A673 (cell line): ENCODE measurements around the gene ZNF480. TPM values are rescaled to one million over a fixed set of nuclear protein-coding genes. Genes with fewer than 3 reads are reported as not detected.

Experiments used
- BruUV-seq: library from RNA; stranded (reverse); fragments of 400-500 nt; replicated peaks from 2 replicates; lab custom pipeline; 2021; lab: Mats Ljungman, UMichigan
- CTCF ChIA-PET: fragments of 300-600 bp; sonication (Branson Sonifier 250); formaldehyde crosslinking; loops from one replicate; lab custom pipeline; 2022; ENCODE audit warnings: antibody characterized with exemption; lab: Charles Lee
- POLR2A ChIA-PET: fragments of 300-600 bp; sonication (Branson Sonifier 250); formaldehyde crosslinking; loops from one replicate; lab custom pipeline; 2022; ENCODE audit warnings: antibody characterized with exemption; ENCODE audit not compliant: low non-redundant PET; lab: Charles Lee
- DNase-seq: peaks from one replicate; pipeline ENCODE4 v3.0.0-alpha.2; 2015; ENCODE audit warnings: low spot score
- H3K27ac ChIP-seq: fragments of 200-600 bp; sonication (generic); 2 replicates; pipeline ENCODE4 v1.5.1; 2016; ENCODE audit warnings: mixed run types, low read depth, mild to moderate bottlenecking, mixed read lengths, antibody characterized with exemption, low read length; ENCODE audit not compliant: poor library complexity, severe bottlenecking
- H3K27me3 ChIP-seq: fragments of 200-600 bp; sonication (generic); replicated peaks from 2 replicates; pipeline ENCODE4 v1.6.1; 2017; ENCODE audit warnings: mixed run types, low read depth, mild to moderate bottlenecking, mixed read lengths, antibody characterized with exemption, low read length; ENCODE audit not compliant: insufficient read depth, poor library complexity
- H3K36me3 ChIP-seq: fragments of 200-600 bp; sonication (generic); 2 replicates; pipeline ENCODE4 v1.6.1; 2016; ENCODE audit warnings: mixed run types, mild to moderate bottlenecking, mixed read lengths, antibody characterized with exemption, low read length; ENCODE audit not compliant: insufficient read depth, poor library complexity, severe bottlenecking
- H3K4me1 ChIP-seq: fragments of 200-600 bp; sonication (generic); 2 replicates; pipeline ENCODE4 v1.6.1; 2017; ENCODE audit warnings: mixed run types, mild to moderate bottlenecking, mixed read lengths, antibody characterized with exemption, low read length; ENCODE audit not compliant: insufficient read depth, poor library complexity, severe bottlenecking
- H3K4me3 ChIP-seq: fragments of 200-600 bp; sonication (generic); 2 replicates; pipeline ENCODE4 v1.5.1; 2016; ENCODE audit warnings: low read depth, mixed run types, mild to moderate bottlenecking, mixed read lengths, low read length; ENCODE audit not compliant: poor library complexity, severe bottlenecking
- H3K9me3 ChIP-seq: fragments of 200-600 bp; sonication (generic); 2 replicates; pipeline ENCODE4 v1.6.1; 2016; ENCODE audit warnings: mixed run types, low read depth, mild to moderate bottlenecking, mixed read lengths, antibody characterized with exemption, low read length; ENCODE audit not compliant: poor library complexity, severe bottlenecking
- EZH2 ChIP-seq: fragments of 200-600 bp; sonication (generic); IDR thresholded peaks from 2 replicates; pipeline ENCODE4 v1.6.1; 2017; ENCODE audit warnings: borderline replicate concordance, low read depth, mild to moderate bottlenecking, mixed read lengths, antibody characterized with exemption, low read length; ENCODE audit not compliant: poor library complexity, severe bottlenecking
- intact Hi-C: fragments of 100-400 bp; cut with micrococcal nuclease; formaldehyde crosslinking; loops from one replicate; pipeline ENCODE4 v1.10.0; 2022; ENCODE audit not compliant: unreplicated experiment
- total RNA-seq: library from RNA; stranded (reverse); gene quantifications from 2 replicates; pipeline ENCODE4 v1.2.3, GENCODE V29; 2021
- TF ChIP-seq, protein P1 (sequence below): fragments of 300-800, 200-600 bp; sonication (generic); conservative IDR thresholded peaks from 2 replicates; pipeline ENCODE4 v1.5.1; 2017; ENCODE audit warnings: low read depth, mild to moderate bottlenecking, antibody characterized with exemption, low read length, moderate library complexity, mixed read lengths

ZNF480 gene
- total RNA-seq, 1 experiment from 2014 or later = 20.7 TPM

- POLR2A ChIA-PET = no interaction called here
Observed at GRCh38 chr19:52331757-52332156, 34.8 kb downstream of the ZNF480 start.

GRCh38 chr19:52335768-52336116 lies 38.8 kb downstream of the ZNF480 start:
- ChIA-PET POLR2A (interaction anchor here (0.6 kb wide), 1 partner anchor 66 kb away, joined by 3 read pairs; the partner anchor contains the start of gene ZNF766), CTCF (no interaction called here)
- no TSS peak for BruUV-seq

More at GRCh38 chr19:52331757-52332156, 34.8 kb downstream of the ZNF480 start:
- intact Hi-C loops = no loop called here
- CTCF ChIA-PET = no interaction called here
- TF ChIP-seq, protein P1, sequence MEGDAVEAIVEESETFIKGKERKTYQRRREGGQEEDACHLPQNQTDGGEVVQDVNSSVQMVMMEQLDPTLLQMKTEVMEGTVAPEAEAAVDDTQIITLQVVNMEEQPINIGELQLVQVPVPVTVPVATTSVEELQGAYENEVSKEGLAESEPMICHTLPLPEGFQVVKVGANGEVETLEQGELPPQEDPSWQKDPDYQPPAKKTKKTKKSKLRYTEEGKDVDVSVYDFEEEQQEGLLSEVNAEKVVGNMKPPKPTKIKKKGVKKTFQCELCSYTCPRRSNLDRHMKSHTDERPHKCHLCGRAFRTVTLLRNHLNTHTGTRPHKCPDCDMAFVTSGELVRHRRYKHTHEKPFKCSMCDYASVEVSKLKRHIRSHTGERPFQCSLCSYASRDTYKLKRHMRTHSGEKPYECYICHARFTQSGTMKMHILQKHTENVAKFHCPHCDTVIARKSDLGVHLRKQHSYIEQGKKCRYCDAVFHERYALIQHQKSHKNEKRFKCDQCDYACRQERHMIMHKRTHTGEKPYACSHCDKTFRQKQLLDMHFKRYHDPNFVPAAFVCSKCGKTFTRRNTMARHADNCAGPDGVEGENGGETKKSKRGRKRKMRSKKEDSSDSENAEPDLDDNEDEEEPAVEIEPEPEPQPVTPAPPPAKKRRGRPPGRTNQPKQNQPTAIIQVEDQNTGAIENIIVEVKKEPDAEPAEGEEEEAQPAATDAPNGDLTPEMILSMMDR = no peak
- TF ChIP-seq EZH2 = no peak
- Histone ChIP-seq H3K4me1 (no peaks in the 10 kb centered on the region), H3K27ac (no peak overlapping the region), H3K4me3 (no peak overlapping the region), H3K36me3 (no peaks in the 10 kb centered on the region), H3K27me3 (no peaks in the 10 kb centered on the region), H3K9me3 (peaks cover 44% of the 10 kb centered on the region)
- BruUV-seq = no TSS peak
- no peak for DNase-seq

GRCh38 chr19:52336117-52336790 lies 39.3 kb downstream of the ZNF480 start, which contains the start of gene ZNF610:
TSS of gene ZNF610 (plus strand) at chr19:52336243. CDS start at chr19:52349173, 12,930 bp downstream.
- DNase-seq = peak; percentile 87
- ChIA-PET POLR2A (interaction anchor here (0.6 kb wide), 1 partner anchor 67 kb away, joined by 3 read pairs; the partner anchor contains the start of gene ZNF766), CTCF (no interaction called here)
- TF ChIP-seq EZH2 = no peak
- TF ChIP-seq, protein P1 = no peak
- H3K4me3 ChIP-seq = peak within 1 kb of the TSS; percentile 82
- H3K9me3 ChIP-seq = peaks cover 21% of the 10 kb centered on the region
- H3K36me3 ChIP-seq = no peaks in the 10 kb centered on the region
- no peaks in the 10 kb centered on the region for H3K4me1 ChIP-seq
- TSS peak; percentile 71 for BruUV-seq
- intact Hi-C loops = no loop called here
- no peaks in the 10 kb centered on the region for H3K27me3 ChIP-seq
- peak within 1 kb of the TSS; percentile 90 for H3K27ac ChIP-seq

More at GRCh38 chr19:52335768-52336116, 38.8 kb downstream of the ZNF480 start:
- Histone ChIP-seq H3K27me3 (no peaks in the 10 kb centered on the region), H3K4me1 (no peaks in the 10 kb centered on the region), H3K27ac (peak overlapping the region; percentile 90), H3K9me3 (peaks cover 25% of the 10 kb centered on the region), H3K36me3 (no peaks in the 10 kb centered on the region), H3K4me3 (peak overlapping the region; percentile 82)
- intact Hi-C loops = no loop called here
- no peak for DNase-seq
- TF ChIP-seq, protein P1 = no peak
- TF ChIP-seq EZH2 = no peak
